Common myeloid progenitor, CD34-positive (primary cell): ENCODE data around the gene PCP4L1.

Experiments
- CTCF ChIA-PET: fragments of 350-600 bp; sonication (Branson Sonifier 250); formaldehyde crosslinking; loops from one replicate; lab custom pipeline; 2021; ENCODE audit warnings: antibody characterized with exemption; lab: Charles Lee
- POLR2A ChIA-PET: fragments of 350-600 bp; sonication (Branson Sonifier 250); formaldehyde crosslinking; loops from one replicate; lab custom pipeline; 2021; ENCODE audit warnings: antibody characterized with exemption; lab: Charles Lee
- DNase-seq, 3 donors: peaks; one replicate each; pipeline versions ENCODE4 v3.0.0 to v3.0.0-alpha.2; 2013
- H3K27ac ChIP-seq, 2 experiments: 1 replicate in 1 of 2; 2 replicates in 1 of 2; pipeline ENCODE4 v1.7.0; 2013; ENCODE audit warnings: inconsistent platforms in 2 of 2, low read length in 2 of 2, mild to moderate bottlenecking in 2 of 2, low read depth in 1 of 2, moderate library complexity in 1 of 2; ENCODE audit not compliant: severe bottlenecking in 2 of 2, insufficient read depth in 1 of 2, poor library complexity in 1 of 2
- H3K27me3 ChIP-seq, 5 experiments: replicated peaks in 2 of 5; 1 replicate in 3 of 5; 2 replicates in 2 of 5; pipeline versions ENCODE4 v1.6.1 to v1.7.0; 2013; ENCODE audit warnings: low read length in 4 of 5, mild to moderate bottlenecking in 2 of 5, moderate library complexity in 2 of 5, inconsistent platforms in 1 of 5; ENCODE audit not compliant: insufficient read depth in 5 of 5, control insufficient read depth in 4 of 5
- H3K36me3 ChIP-seq, 4 experiments: 1 replicate in 2 of 4; 2 replicates in 2 of 4; pipeline versions ENCODE4 v1.6.1 to v1.7.0; 2013; ENCODE audit warnings: low read length in 3 of 4, control low read depth in 1 of 4, mild to moderate bottlenecking in 1 of 4; ENCODE audit not compliant: control insufficient read depth in 4 of 4, insufficient read depth in 4 of 4
- H3K4me1 ChIP-seq, 4 experiments: 1 replicate in 3 of 4; 2 replicates in 1 of 4; pipeline versions ENCODE4 v1.6.1 to v1.7.1; 2013; ENCODE audit warnings: low read length in 3 of 4, mild to moderate bottlenecking in 3 of 4, control low read depth in 1 of 4, inconsistent platforms in 1 of 4, moderate library complexity in 1 of 4; ENCODE audit not compliant: control insufficient read depth in 4 of 4, insufficient read depth in 4 of 4; ENCODE audit errors: control extremely low read depth in 1 of 4
- H3K4me3 ChIP-seq, 7 experiments: 1 replicate in 4 of 7; 2 replicates in 3 of 7; pipeline versions ENCODE4 v1.5.1 to v1.7.0; 2013; ENCODE audit warnings: mild to moderate bottlenecking in 7 of 7, low read length in 6 of 7, moderate library complexity in 6 of 7, inconsistent platforms in 2 of 7, low read depth in 2 of 7, control low read depth in 1 of 7; ENCODE audit not compliant: insufficient read depth in 4 of 7, control insufficient read depth in 1 of 7; ENCODE audit errors: extremely low read depth in 1 of 7
- H3K9me3 ChIP-seq, 5 experiments: 1 replicate in 4 of 5; 2 replicates in 1 of 5; pipeline versions ENCODE4 v1.6.1 to v1.7.1; 2013; ENCODE audit warnings: low read length in 4 of 5, mild to moderate bottlenecking in 2 of 5, inconsistent platforms in 1 of 5, low read depth in 1 of 5, moderate library complexity in 1 of 5; ENCODE audit not compliant: control insufficient read depth in 4 of 5, insufficient read depth in 2 of 5; ENCODE audit errors: control extremely low read depth in 1 of 5
- WGBS: methylation state at CpG from one replicate; pipeline ENCODE4 v1.1.5; 2013; ENCODE audit not compliant: insufficient coverage; 5-methylcytosine and 5-hydroxymethylcytosine counted together

Gene PCP4L1

DNA sequence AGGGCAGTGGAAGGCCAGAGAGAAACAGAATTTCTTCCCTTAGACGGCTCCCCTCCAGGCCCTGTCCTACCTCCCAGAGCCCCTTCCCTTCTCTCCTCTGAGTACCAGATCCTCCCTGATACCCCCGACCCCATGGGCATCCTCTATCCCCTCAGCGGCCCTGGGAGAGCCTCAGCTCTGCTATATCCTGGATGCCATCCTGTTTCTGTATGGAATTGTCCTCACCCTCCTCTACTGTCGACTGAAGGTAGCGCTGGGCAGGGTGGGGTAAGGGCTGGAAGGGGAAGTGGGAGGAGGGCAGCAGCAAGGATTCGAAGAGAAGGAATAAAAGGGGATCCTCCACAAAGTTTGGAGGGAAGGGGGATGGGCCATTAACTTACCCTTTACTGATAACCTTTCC, 40.7 kb upstream of the PCP4L1 start:
- Histone ChIP-seq H3K36me3 (peaks cover 0 to 29% (median 15%) of the 10 kb centered on the region in 4 experiments), H3K27me3 (no peaks in the 10 kb centered on the region), H3K27ac (no peak overlapping the region), H3K4me1 (peaks cover 8 to 48% (median 30%) of the 10 kb centered on the region in 4 experiments), H3K9me3 (no peaks in the 10 kb centered on the region), H3K4me3 (peak overlapping the region in 1 of 7 experiments; percentile 52)
- POLR2A ChIA-PET = no interaction called here
- DNase-seq = no peak
- CTCF ChIA-PET = interaction anchor here (0.9 to 16.6 kb wide), 7 partner anchors 10 to 170 kb away, joined by 3 to 316 read pairs (median 4); partner anchors contain the start of gene NDUFS2
- 85% methylated on average over 3 of the region's 6 CpGs for WGBS

DNA sequence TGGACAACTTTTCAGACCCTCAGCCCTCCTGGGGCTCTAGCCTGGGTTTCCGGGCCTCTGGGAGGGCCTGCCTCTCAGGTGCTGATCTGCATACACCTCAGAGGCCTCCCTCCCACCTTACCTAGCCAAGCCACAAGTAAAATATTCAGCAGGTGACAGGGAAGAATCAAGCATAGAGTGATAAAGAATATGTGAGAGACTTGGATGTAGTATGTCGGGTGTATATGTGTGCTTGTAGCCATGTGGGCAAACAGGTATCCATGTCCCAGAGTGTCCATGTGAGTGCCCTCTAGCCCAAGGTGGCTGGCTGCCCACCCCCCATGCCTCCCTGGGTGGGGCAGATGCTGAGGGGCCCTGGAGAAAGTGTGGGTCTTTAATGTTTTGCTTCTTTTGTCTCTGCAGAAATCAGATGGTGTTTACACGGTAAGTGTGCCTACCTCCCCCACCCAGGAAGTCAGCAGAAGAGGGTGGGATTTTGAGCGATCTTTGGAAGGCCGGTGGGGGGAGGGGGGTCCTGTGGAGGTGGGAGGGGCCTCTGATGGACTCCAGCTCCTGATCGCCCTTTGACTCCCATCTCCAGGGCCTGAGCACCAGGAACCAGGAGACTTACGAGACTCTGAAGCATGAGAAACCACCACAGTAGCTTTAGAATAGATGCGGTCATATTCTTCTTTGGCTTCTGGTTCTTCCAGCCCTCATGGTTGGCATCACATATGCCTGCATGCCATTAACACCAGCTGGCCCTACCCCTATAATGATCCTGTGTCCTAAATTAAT, 40.1 kb upstream of the PCP4L1 start:
- Histone ChIP-seq H3K27me3 (no peaks in the 10 kb centered on the region), H3K4me1 (peaks cover 8 to 48% (median 30%) of the 10 kb centered on the region in 4 experiments), H3K4me3 (no peak overlapping the region), H3K9me3 (no peaks in the 10 kb centered on the region), H3K36me3 (peaks cover 0 to 23% (median 9%) of the 10 kb centered on the region in 4 experiments), H3K27ac (no peak overlapping the region)
- WGBS = 91% methylated on average over 6 of the region's 8 CpGs
- CTCF ChIA-PET = interaction anchor here (1.0 to 16.6 kb wide), 10 partner anchors 9 to 164 kb away, joined by 3 to 316 read pairs (median 4); partner anchors contain the start of genes CFAP126 and NDUFS2
- POLR2A ChIA-PET = interaction anchor here (1.6 kb wide), 1 partner anchor 10 kb away, joined by 4 read pairs; no protein-coding TSS in a partner anchor
- no peak for DNase-seq

DNA sequence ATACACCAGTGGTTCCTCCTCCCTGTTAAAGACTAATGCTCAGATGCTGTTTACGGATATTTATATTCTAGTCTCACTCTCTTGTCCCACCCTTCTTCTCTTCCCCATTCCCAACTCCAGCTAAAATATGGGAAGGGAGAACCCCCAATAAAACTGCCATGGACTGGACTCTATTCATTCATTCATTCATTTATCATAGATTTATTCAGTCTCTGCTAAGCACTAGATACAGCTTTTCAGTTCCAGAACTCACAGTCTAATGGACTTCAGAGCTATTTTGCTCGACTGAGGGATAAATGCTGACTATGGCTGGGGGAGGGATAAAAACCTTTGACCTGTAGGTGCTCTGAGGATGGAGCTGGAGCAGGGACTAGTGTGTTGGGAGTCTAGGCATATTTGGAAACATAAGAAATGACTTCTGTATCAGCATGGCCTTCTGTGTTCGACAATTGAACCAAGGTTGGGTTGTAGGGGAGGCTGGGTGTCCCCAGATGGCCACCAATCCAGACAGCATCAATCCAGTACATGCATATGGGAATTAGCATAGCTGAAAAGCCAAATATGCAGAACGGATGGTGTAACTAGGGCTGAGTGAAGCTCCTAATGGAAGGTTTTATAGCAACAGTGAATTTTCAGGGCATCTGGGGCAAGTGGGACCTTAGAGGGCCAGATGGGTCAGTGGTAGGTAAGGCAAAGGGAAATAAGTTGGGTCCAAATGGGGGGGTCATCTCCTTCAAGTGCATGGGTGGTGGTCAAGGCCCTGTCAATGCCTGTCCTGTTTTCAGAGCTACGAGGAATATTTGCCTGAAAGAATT, 39.3 kb upstream of the PCP4L1 start:
- Histone ChIP-seq H3K27me3 (no peaks in the 10 kb centered on the region), H3K9me3 (no peaks in the 10 kb centered on the region), H3K27ac (no peak overlapping the region), H3K4me3 (no peak overlapping the region), H3K36me3 (peaks cover 0 to 16% (median 1%) of the 10 kb centered on the region in 4 experiments), H3K4me1 (peaks cover 6 to 42% (median 29%) of the 10 kb centered on the region in 4 experiments)
- 100% methylated on average over 5 of the region's 5 CpGs for WGBS
- POLR2A ChIA-PET = interaction anchor here (1.6 kb wide), 1 partner anchor 9 kb away, joined by 4 read pairs; no protein-coding TSS in a partner anchor
- DNase-seq = no peak
- CTCF ChIA-PET = interaction anchor here (0.9 to 16.6 kb wide), 11 partner anchors 9 to 163 kb away, joined by 3 to 316 read pairs (median 4); partner anchors contain the start of genes CFAP126 and NDUFS2

DNA sequence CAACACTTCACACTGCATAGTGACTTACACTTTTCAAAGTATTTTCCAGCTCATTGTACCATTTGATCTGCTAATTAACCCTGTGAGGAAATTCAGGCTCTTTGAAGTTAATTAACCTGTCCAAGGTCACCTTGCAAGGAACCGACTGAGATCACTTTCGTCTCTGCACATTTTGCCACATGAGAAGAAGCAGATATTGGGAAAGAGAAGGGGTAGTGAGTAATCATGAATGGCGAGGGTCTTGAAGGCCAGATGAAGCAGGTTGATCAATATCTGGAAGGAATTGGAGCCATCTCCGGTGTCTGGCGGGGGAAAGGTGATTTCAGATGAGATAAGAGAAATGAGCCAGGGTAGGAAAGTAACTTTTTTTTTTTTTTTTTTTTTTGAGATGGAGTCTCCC, 38.5 kb upstream of the PCP4L1 start:
- H3K36me3 ChIP-seq = peaks cover 0 to 14% (median 0%) of the 10 kb centered on the region in 4 experiments
- DNase-seq = no peak
- ChIA-PET POLR2A (interaction anchor here (1.6 kb wide), 1 partner anchor 8 kb away, joined by 4 read pairs; no protein-coding TSS in a partner anchor), CTCF (interaction anchor here (1.0 to 16.6 kb wide), 9 partner anchors 8 to 155 kb away, joined by 3 to 316 read pairs (median 4); partner anchors contain the start of genes CFAP126 and NDUFS2)
- H3K27me3 ChIP-seq = no peaks in the 10 kb centered on the region
- H3K27ac ChIP-seq = no peak overlapping the region
- 90% methylated on average over 3 of the region's 5 CpGs for WGBS
- H3K4me3 ChIP-seq = no peak overlapping the region
- peaks cover 6 to 37% (median 25%) of the 10 kb centered on the region in 4 experiments for H3K4me1 ChIP-seq
- no peaks in the 10 kb centered on the region for H3K9me3 ChIP-seq

DNA sequence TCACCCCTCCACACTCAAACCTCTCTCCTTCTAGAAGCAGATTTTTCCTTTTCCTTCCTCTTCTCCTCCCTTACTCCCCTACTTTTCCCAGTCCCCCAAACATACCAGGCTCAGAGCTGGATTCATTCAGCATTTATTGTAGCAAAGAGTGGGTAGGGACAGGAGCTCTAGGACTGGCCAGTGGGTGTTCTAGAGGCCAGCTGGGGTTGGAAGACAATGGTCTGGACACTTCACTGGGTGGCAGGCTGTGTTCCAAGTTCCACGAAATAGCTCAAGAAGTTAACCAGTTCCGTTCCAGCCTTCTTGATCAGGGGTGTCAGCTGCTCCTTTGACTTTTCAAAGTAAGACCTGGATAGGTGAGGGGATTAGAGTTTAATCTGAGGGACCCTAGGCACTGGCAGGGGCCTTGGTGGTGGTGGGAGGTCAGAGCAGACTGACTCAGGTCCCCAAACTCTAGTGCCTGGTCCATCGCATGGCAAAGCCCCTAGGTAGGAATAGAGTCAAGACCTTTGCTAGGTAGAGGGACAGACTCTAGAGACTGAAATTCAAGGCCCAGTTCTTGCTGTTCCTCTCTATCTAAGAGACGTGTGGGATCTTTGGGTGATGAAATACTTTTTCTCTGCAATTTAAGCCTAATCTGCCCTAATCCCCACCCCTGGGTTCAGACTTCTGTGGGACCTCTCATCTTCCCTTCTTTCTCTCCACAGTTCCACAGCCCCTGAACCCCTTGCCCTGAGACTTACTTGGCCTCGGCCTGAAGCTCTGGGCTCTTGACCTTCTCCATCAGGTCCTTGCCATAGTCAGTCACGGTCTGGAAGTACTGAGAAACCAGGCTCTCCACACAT, 36.1 kb upstream of the PCP4L1 start:
- 97% methylated on average over 4 of the region's 6 CpGs for WGBS
- ChIA-PET POLR2A (interaction anchor here (0.5 to 0.6 kb wide), 2 partner anchors 64 to 938 kb away, joined by 3 read pairs; no protein-coding TSS in a partner anchor), CTCF (interaction anchor here (0.6 to 16.6 kb wide), 17 partner anchors 15 to 168 kb away, joined by 3 to 316 read pairs (median 3); partner anchors contain the start of genes ADAMTS4, CFAP126 and NDUFS2)
- no peaks in the 10 kb centered on the region for H3K9me3 ChIP-seq
- H3K27me3 ChIP-seq = no peaks in the 10 kb centered on the region
- H3K36me3 ChIP-seq = peaks cover 0 to 14% (median 0%) of the 10 kb centered on the region in 4 experiments
- peaks cover 2 to 30% (median 23%) of the 10 kb centered on the region in 4 experiments for H3K4me1 ChIP-seq
- no peak overlapping the region for H3K27ac ChIP-seq
- no peak for DNase-seq
- no peak overlapping the region for H3K4me3 ChIP-seq
